Spleen (tissue), 7 donors: ENCODE results near the gene HIVEP3.

Experiments
- POLR2AphosphoS5 ChIP-seq, 3 donors: sonication (generic); formaldehyde crosslinking; IDR thresholded peaks; one replicate each; pipeline ENCODE4 v1.5.1; 2017; ENCODE audit warnings: antibody characterized with exemption in 3 of 3
- TF ChIP-seq, protein P1 (sequence below), 11 experiments: fragments of 200-600 bp in 7 of 11; fragments of 450-650 bp in 4 of 11; sonication (generic) in 4 of 11; IDR thresholded peaks in 8 of 11; conservative IDR thresholded peaks in 3 of 11; 1 replicate in 7 of 11; 2 replicates in 4 of 11; pipeline versions ENCODE4 v1.4.0 to v1.8.0; 2016 to 2021; ENCODE audit warnings: antibody characterized with exemption in 11 of 11, inconsistent platforms in 4 of 11, mild to moderate bottlenecking in 1 of 11
- donor health status: DM: no; HTN: no; CAD: no; lungs with moderate emphysema.
- donor health status: DM: no; HTN: no; CAD: no.
- donor health status: DM: no; HTN: no; CAD: no.

DNA sequence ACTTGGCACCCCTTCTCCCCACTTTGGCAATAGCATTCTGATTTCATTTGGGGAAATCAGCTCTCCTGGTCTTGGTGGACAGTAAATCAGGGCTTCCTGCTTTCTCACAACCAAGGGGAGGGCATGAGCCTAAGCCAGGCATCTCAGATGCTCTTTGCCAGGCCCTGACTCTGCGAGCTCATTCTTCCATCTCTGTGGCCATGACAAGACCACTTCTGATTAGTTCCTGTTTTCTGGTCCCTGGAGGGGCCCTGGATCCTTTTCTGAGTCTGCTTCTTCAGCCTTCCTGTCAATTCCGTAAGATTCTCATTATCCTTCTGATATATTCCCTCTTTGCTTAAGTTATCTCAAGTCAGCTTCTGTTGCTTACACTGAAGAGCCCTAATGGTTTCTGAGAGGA lies 210.4 kb downstream of the HIVEP3 start:
- TF ChIP-seq, protein P1, sequence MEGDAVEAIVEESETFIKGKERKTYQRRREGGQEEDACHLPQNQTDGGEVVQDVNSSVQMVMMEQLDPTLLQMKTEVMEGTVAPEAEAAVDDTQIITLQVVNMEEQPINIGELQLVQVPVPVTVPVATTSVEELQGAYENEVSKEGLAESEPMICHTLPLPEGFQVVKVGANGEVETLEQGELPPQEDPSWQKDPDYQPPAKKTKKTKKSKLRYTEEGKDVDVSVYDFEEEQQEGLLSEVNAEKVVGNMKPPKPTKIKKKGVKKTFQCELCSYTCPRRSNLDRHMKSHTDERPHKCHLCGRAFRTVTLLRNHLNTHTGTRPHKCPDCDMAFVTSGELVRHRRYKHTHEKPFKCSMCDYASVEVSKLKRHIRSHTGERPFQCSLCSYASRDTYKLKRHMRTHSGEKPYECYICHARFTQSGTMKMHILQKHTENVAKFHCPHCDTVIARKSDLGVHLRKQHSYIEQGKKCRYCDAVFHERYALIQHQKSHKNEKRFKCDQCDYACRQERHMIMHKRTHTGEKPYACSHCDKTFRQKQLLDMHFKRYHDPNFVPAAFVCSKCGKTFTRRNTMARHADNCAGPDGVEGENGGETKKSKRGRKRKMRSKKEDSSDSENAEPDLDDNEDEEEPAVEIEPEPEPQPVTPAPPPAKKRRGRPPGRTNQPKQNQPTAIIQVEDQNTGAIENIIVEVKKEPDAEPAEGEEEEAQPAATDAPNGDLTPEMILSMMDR (IDR thresholded peaks at IDR 0.05 in 8 of 11, conservative IDR thresholded peaks at IDR 0.05 in 3 of 11), result no peak
- no peak for TF ChIP-seq POLR2AphosphoS5 (IDR thresholded peaks at IDR 0.05)
